IMR-90 (cell line): ENCODE data around the gene MAOB. TPM values are rescaled to one million over a fixed set of nuclear protein-coding genes. Genes with fewer than 3 reads are reported as not detected.

Source experiments
- ATAC-seq: fragments of 200-7000 bp; cut with Tn5 transposase; 2 replicates; pipeline ENCODE4 v1.9.1; 2020; ENCODE audit warnings: low read depth, mild to moderate bottlenecking, moderate library complexity
- BruUV-seq: library from RNA; stranded (reverse); fragments of 400-500 nt; replicated peaks from 2 replicates; lab custom pipeline; 2021; lab: Mats Ljungman, UMichigan
- CTCF ChIA-PET: fragments of 300-600 bp; formaldehyde crosslinking; extraction: SDS; loops from one replicate; lab custom pipeline; 2021; ENCODE audit warnings: antibody characterized with exemption; lab: Yijun Ruan, JAX
- POLR2A ChIA-PET: fragments of 300-600 bp; sonication (Branson Sonifier 250); formaldehyde crosslinking; loops from one replicate; lab custom pipeline; 2022; ENCODE audit warnings: antibody characterized with exemption; ENCODE audit not compliant: unreplicated experiment; lab: Charles Lee
- DNase-seq: peaks from one replicate; pipeline ENCODE4 v3.0.0; 2013
- H2AFZ ChIP-seq: replicated peaks from 2 replicates; pipeline ENCODE3; 2013; ENCODE audit warnings: low read length, mild to moderate bottlenecking; ENCODE audit not compliant: poor library complexity
- H2AK5ac ChIP-seq: 2 replicates; pipeline ENCODE4 v1.6.1; 2013; ENCODE audit warnings: low read depth, low read length, inconsistent platforms
- H2AK9ac ChIP-seq: replicated peaks from 2 replicates; pipeline ENCODE3; 2013; ENCODE audit warnings: mild to moderate bottlenecking, low read depth, low read length, moderate library complexity; ENCODE audit not compliant: poor library complexity
- H2BK120ac ChIP-seq: 2 replicates; pipeline ENCODE4 v1.6.1; 2013; ENCODE audit warnings: low read depth, low read length, inconsistent platforms
- H2BK15ac ChIP-seq: 3 replicates; pipeline ENCODE4 v1.6.1; 2013; ENCODE audit warnings: low read depth, low read length, inconsistent platforms
- H2BK20ac ChIP-seq: 2 replicates; pipeline ENCODE4 v1.6.1; 2013; ENCODE audit warnings: low read depth, mild to moderate bottlenecking, inconsistent platforms, low read length, moderate library complexity
- H2BK5ac ChIP-seq: 2 replicates; pipeline ENCODE4 v1.6.1; 2013; ENCODE audit warnings: mild to moderate bottlenecking, low read depth, low read length, inconsistent platforms; ENCODE audit not compliant: poor library complexity, severe bottlenecking
- H3K14ac ChIP-seq: replicated peaks from 2 replicates; pipeline ENCODE4 v1.6.1; 2013; ENCODE audit warnings: low read depth, low read length, inconsistent platforms
- H3K18ac ChIP-seq: 2 replicates; pipeline ENCODE4 v1.6.1; 2013; ENCODE audit warnings: low read depth, low read length, control low read depth
- H3K23ac ChIP-seq: 2 replicates; pipeline ENCODE4 v1.6.1; 2013; ENCODE audit warnings: low read depth, low read length, inconsistent platforms
- H3K27ac ChIP-seq: 2 replicates; pipeline ENCODE4 v1.5.1; 2013; ENCODE audit warnings: mild to moderate bottlenecking, control low read depth, low read length; ENCODE audit not compliant: insufficient read depth
- H3K27me3 ChIP-seq: 2 replicates; pipeline ENCODE4 v1.6.1; 2013; ENCODE audit warnings: low read length; ENCODE audit not compliant: control insufficient read depth, insufficient read depth
- H3K36me3 ChIP-seq: 2 replicates; pipeline ENCODE4 v1.6.1; 2013; ENCODE audit warnings: low read length, mixed read lengths; ENCODE audit not compliant: control insufficient read depth, insufficient read depth
- H3K4ac ChIP-seq: 2 replicates; pipeline ENCODE4 v1.6.1; 2013; ENCODE audit warnings: low read depth, low read length, inconsistent platforms
- H3K4me1 ChIP-seq: 2 replicates; pipeline ENCODE4 v1.6.1; 2013; ENCODE audit warnings: low read length, mixed read lengths; ENCODE audit not compliant: control insufficient read depth, insufficient read depth
- H3K4me2 ChIP-seq: 2 replicates; pipeline ENCODE4 v1.6.1; 2013; ENCODE audit warnings: low read depth, mild to moderate bottlenecking, control low read depth, low read length, moderate library complexity
- H3K4me3 ChIP-seq: 2 replicates; pipeline ENCODE4 v1.5.1; 2013; ENCODE audit warnings: low read depth, mild to moderate bottlenecking, control low read depth, low read length, moderate library complexity; ENCODE audit not compliant: insufficient read depth
- H3K56ac ChIP-seq: 2 replicates; pipeline ENCODE4 v1.6.1; 2013; ENCODE audit warnings: low read length, inconsistent platforms; ENCODE audit not compliant: insufficient read depth; ENCODE audit errors: extremely low read depth
- H3K79me1 ChIP-seq, 2 experiments: 2 replicates each; pipeline ENCODE4 v1.6.1; 2013; ENCODE audit warnings: low read length in 2 of 2, inconsistent platforms in 1 of 2, low read depth in 1 of 2
- H3K9ac ChIP-seq: 2 replicates; pipeline ENCODE4 v1.6.1; 2013; ENCODE audit warnings: low read depth, low read length, control low read depth
- H3K9me1 ChIP-seq: 2 replicates; pipeline ENCODE4 v1.6.1; 2013; ENCODE audit warnings: low read length, inconsistent platforms; ENCODE audit not compliant: insufficient read depth
- H3K9me3 ChIP-seq: 2 replicates; pipeline ENCODE4 v1.6.1; 2013; ENCODE audit warnings: low read length; ENCODE audit not compliant: control insufficient read depth, insufficient read depth
- H4K20me1 ChIP-seq: 2 replicates; pipeline ENCODE4 v1.6.1; 2013; ENCODE audit warnings: low read length, inconsistent platforms; ENCODE audit not compliant: insufficient read depth
- H4K5ac ChIP-seq: 2 replicates; pipeline ENCODE4 v1.6.1; 2013; ENCODE audit warnings: mild to moderate bottlenecking, low read depth, low read length, control low read depth
- H4K8ac ChIP-seq, 2 experiments: 2 replicates each; pipeline ENCODE4 v1.6.1; 2013; ENCODE audit warnings: low read depth in 2 of 2, low read length in 2 of 2, control low read depth in 1 of 2, inconsistent platforms in 1 of 2
- H4K91ac ChIP-seq: 2 replicates; pipeline ENCODE4 v1.6.1; 2013; ENCODE audit warnings: low read depth, low read length, inconsistent platforms; ENCODE audit not compliant: insufficient read depth
- CEBPB ChIP-seq: IDR thresholded peaks from 2 replicates; pipeline ENCODE4 v1.6.1; 2012; ENCODE audit warnings: low read depth, low read length, improper control_type of control experiment
- CHD1 ChIP-seq: IDR thresholded peaks from 2 replicates; pipeline ENCODE4 v1.6.1; 2012; ENCODE audit warnings: low read depth, low read length, improper control_type of control experiment
- CTCF ChIP-seq: conservative IDR thresholded peaks from 2 replicates; pipeline ENCODE4 v1.5.1; 2012; ENCODE audit warnings: mild to moderate bottlenecking, low read depth, low read length, improper control_type of control experiment
- ELK1 ChIP-seq: fragments of 150-350 bp; IDR thresholded peaks from 2 replicates; pipeline ENCODE4 v1.6.1; 2016; ENCODE audit warnings: low read depth, mild to moderate bottlenecking, low read length, moderate library complexity, borderline replicate concordance
- FOS ChIP-seq: fragments of 150-350 bp; IDR thresholded peaks from 2 replicates; pipeline ENCODE4 v1.6.1; 2016; ENCODE audit warnings: low read depth, low read length
- MAFK ChIP-seq: IDR thresholded peaks from 2 replicates; pipeline ENCODE4 v1.6.1; 2012; ENCODE audit warnings: low read depth, low read length, improper control_type of control experiment
- RAD21 ChIP-seq: IDR thresholded peaks from 2 replicates; pipeline ENCODE4 v1.6.1; 2012; ENCODE audit warnings: low read length, improper control_type of control experiment
- RCOR1 ChIP-seq: IDR thresholded peaks from 2 replicates; pipeline ENCODE4 v1.6.1; 2012; ENCODE audit warnings: mild to moderate bottlenecking, low read length, improper control_type of control experiment; ENCODE audit not compliant: insufficient replicate concordance
- SMC3 ChIP-seq: fragments of 150-350 bp; IDR thresholded peaks from 2 replicates; pipeline ENCODE4 v1.6.1; 2016; ENCODE audit warnings: low read depth, mild to moderate bottlenecking, antibody characterized with exemption, low read length, moderate library complexity
- WGBS, 2 experiments: methylation state at CpG; one replicate each; pipeline versions ENCODE4 v1.1.5 to v1.1.7; 2013; ENCODE audit warnings: missing lambda C conversion rate in 2 of 2; ENCODE audit not compliant: insufficient read length in 1 of 2; ENCODE audit errors: extremely low coverage in 2 of 2; 5-methylcytosine and 5-hydroxymethylcytosine counted together
- dilution Hi-C: fragments of 300-500 bp; cut with HindIII; formaldehyde crosslinking; loops from one replicate; pipeline ENCODE4 v1.14.3; 2018; ENCODE audit warnings: low sequenced_read_pairs; ENCODE audit not compliant: unreplicated experiment
- in situ Hi-C: fragments of 300-500 bp; cut with MboI; formaldehyde crosslinking; loops from 3 replicates; pipeline ENCODE4 v1.14.3; 2019; ENCODE audit warnings: low sequenced_read_pairs, inconsistent platforms, mixed read lengths
- intact Hi-C: fragments of 100-400 bp; cut with micrococcal nuclease; formaldehyde crosslinking; loops from 2 replicates; pipeline ENCODE4 v1.10.0; 2022
- polyA plus RNA-seq, 3 experiments: library from polyadenylated mRNA; depleted of rRNA; stranded (reverse); fragments of >200 nt; gene quantifications; 2 replicates each; pipeline ENCODE4 v1.2.3, GENCODE V29; 2012; ENCODE audit warnings: low replicate concordance in 1 of 3
- total RNA-seq: library from RNA; depleted of rRNA; stranded (reverse); fragments of >200 nt; gene quantifications from 2 replicates; pipeline ENCODE4 v1.2.3, GENCODE V29; 2012
- TF ChIP-seq, protein P1 (sequence below): fragments of 150-350 bp; IDR thresholded peaks from 2 replicates; pipeline ENCODE4 v1.6.1; 2017; ENCODE audit warnings: mild to moderate bottlenecking, antibody characterized with exemption, low read length, low read depth

The MAOB gene
- total and polyA plus RNA-seq, 2 of the 4 experiments (the other 2 are of a cell fraction) = 0.36 to 0.46 TPM

DNA sequence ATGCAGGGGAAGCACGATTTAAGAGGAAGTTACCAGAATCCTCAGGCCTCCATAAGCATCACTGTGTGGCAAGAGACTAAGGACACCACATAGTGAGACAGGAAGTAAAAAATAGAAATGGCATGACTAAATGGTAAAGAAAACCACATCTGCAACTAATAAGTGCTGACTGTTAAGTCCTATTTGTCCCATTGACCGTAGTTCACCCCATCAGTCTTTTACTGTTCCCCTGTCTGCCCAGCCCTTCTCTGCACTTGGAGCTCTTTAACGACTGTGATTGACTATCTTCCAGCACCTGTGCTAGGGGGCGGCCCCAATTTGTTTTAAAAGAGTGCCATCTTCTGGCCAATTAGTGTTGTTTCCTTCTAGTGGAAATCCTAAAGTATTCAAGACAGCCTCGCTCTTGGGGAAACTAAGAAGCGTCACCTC lies 132.0 kb downstream of the MAOB start:
- H3K14ac ChIP-seq = no peak overlapping the region
- H2AFZ ChIP-seq = no peak overlapping the region
- H3K9ac ChIP-seq = no peak overlapping the region
- H3K27ac ChIP-seq = no peak overlapping the region
- no peak overlapping the region for H3K4me2 ChIP-seq
- intact Hi-C loops (loop anchor here (1.0 to 2.0 kb wide), 3 partner anchors 95 to 401 kb away; no protein-coding TSS in a partner anchor), dilution Hi-C loops (no loop called here), in situ Hi-C loops (loop anchor here (5.0 kb wide), 1 partner anchor 188 kb away; no protein-coding TSS in a partner anchor)
- H3K9me3 ChIP-seq = peaks cover 2% of the 10 kb centered on the region; the same call in 1 of the 2 replicates
- no peaks in the 10 kb centered on the region for H3K9me1 ChIP-seq
- H2BK20ac ChIP-seq = no peak overlapping the region
- H3K56ac ChIP-seq = no peak overlapping the region
- no TSS peak for BruUV-seq
- H4K5ac ChIP-seq = no peak overlapping the region
- H2BK15ac ChIP-seq = no peak overlapping the region
- peak; percentile 62 for ATAC-seq
- H3K23ac ChIP-seq = no peak overlapping the region
- H3K18ac ChIP-seq = no peak overlapping the region
- H3K4ac ChIP-seq = no peak overlapping the region
- no peaks in the 10 kb centered on the region; the same call in 1 of the 2 replicates for H3K27me3 ChIP-seq
- no CpG with 5 or more reads among the region's 6 CpGs for WGBS, 2 experiments
- no peak overlapping the region for H2AK5ac ChIP-seq
- H4K91ac ChIP-seq = no peak overlapping the region
- DNase-seq = peak; percentile 19
- no peak overlapping the region for H3K4me3 ChIP-seq
- no peak overlapping the region for H2AK9ac ChIP-seq
- CTCF ChIA-PET = interaction anchor here (0.5 kb wide), 1 partner anchor 975 kb away, joined by 3 read pairs; no protein-coding TSS in a partner anchor
- TF ChIP-seq CHD1 = no peak
- TF ChIP-seq MAFK = no peak
- no peak for TF ChIP-seq CEBPB
- no peak; the same call in 1 of the 2 replicates for TF ChIP-seq SMC3
- TF ChIP-seq FOS = no peak
- TF ChIP-seq, protein P1, sequence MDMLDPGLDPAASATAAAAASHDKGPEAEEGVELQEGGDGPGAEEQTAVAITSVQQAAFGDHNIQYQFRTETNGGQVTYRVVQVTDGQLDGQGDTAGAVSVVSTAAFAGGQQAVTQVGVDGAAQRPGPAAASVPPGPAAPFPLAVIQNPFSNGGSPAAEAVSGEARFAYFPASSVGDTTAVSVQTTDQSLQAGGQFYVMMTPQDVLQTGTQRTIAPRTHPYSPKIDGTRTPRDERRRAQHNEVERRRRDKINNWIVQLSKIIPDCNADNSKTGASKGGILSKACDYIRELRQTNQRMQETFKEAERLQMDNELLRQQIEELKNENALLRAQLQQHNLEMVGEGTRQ = no peak
- peak; percentile 49 for TF ChIP-seq CTCF
- no peak for TF ChIP-seq ELK1
- TF ChIP-seq RCOR1 = no peak
- peak; percentile 54 for TF ChIP-seq RAD21
- H4K20me1 ChIP-seq = no peaks in the 10 kb centered on the region
- H2BK120ac ChIP-seq = no peak overlapping the region
- no peaks in the 10 kb centered on the region for H3K4me1 ChIP-seq
- no peak overlapping the region for H2BK5ac ChIP-seq
- H3K36me3 ChIP-seq = no peaks in the 10 kb centered on the region
- no peaks in the 10 kb centered on the region for H3K79me1 ChIP-seq
- H4K8ac ChIP-seq = no peak overlapping the region
- POLR2A ChIA-PET = no interaction called here
